Activated T-cell treated with anti-CD3 and anti-CD28 coated beads for 24 hours (primary cell): ENCODE results near the gene CRB1.
"Not testable (repeated sequence)": the region's sequence is repeated elsewhere in the genome, so short reads cannot be mapped to it uniquely, and the experiment has no call there.

Experiments used
- DNase-seq: peaks from one replicate; pipeline ENCODE4 v3.0.0-alpha.2; 2020; ENCODE audit warnings: low read depth

Gene CRB1

DNA sequence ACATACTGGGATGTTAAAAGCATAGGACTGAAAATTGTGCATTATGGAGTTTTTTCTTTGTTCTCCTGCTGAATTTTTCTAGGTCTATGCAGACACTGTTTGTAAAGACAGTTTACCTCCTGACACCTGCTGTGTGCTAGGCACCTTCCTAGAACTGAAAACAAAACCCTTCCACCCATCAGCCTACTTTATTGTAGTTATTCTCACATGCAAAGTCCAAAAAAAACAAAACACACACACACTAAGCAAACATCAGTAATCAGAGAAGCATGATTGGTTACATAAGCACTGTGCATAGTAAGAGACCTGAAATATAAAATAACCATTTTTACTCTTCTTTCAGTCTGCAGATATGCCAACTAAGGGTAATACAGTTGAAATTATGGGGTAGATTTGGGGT is 195.1 kb downstream of the CRB1 start:
- no peak for DNase-seq

DNA sequence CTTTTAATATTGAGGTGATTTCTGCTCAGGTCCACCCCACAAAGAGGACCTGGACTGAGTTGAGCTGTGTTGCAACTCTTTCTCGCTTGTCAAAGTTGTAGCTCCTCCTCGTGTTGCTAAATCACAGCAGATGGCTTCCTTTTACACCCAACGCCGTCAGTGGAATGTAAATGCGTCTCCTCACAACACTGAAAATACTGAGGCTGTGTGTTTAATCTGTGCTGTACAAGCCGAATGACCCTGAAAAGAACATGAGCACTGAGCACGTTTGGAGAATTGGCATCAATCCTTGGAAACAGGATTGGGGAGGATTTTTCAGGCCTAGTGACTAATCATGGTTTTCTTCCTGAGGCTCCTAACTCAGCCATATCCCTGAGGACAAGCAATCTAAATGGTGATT is 196.0 kb downstream of the CRB1 start:
- no peak for DNase-seq

DNA sequence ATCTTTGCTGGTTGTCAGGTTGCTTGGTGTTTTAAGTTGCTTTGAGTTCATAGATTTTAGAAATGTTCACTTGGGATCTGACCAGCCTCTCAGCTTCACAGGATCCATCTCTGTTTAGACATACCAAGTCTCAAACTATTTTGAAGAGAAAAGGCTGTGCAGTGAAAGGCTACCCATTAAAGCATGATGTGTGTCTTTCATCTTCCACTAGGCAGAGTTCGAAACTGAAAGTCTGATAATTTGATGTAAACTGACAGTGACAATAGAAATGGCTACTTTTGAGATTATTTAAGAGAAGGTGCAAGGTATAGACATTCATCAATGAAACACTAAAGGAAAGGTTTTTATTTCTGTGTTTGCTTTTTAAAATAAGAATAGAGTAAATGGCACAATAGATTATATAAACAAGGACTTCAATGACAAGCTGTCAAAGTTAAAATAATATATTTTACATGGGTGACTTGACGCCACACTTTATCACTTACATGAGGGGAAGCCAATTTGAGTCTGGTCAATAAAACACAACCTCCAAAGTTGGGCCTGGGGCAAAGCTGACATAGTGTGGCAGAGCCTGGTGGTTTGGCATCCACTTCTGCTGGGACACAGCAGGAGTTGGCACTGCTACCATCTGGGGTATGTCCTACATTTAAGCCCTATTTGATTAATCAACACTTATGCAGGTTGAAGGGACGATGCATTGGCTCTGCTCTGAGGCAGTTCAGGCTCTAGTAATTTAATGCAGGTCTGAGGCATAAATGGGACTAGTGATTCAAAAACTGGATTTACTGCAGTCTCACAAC is 197.7 kb downstream of the CRB1 start:
- no peak for DNase-seq

DNA sequence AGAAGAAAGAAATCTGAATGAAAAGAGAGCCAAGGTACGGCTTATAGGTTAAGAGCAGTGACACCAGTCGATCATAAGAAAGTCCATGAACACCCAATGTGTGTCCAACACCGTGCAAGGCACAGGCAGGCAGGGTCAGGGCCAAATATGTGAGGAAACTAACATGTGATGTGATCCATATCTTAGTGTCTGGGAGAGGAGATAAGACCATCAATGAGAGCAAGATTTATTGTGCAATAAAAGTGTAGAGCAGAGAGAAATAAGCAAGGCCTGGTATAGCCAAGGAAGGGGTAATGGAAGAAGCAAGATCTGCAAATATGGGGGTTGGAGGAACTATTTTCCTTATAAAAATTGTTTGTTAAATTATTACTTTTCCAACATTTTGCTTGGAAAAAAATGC is 198.8 kb downstream of the CRB1 start:
- no peak for DNase-seq

DNA sequence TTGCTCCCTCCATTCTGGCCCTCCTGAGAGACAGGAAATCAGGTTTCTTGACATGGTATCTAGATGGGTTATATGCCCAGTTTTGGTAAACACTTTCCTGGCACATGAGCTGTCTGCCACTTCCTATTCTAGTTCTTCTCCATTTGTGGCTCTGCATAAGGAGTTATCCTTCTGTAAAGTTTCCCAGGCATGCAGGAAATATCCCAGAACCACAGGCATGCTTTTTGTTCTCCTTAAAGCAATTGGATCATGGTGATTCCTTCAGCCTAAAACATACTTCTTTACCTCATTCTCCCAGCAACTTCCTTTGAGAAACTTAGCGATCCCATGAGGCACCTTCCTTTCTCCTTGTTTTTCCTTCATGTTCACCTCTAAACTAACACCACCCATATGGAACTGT is 199.8 kb downstream of the CRB1 start:
- no peak for DNase-seq

DNA sequence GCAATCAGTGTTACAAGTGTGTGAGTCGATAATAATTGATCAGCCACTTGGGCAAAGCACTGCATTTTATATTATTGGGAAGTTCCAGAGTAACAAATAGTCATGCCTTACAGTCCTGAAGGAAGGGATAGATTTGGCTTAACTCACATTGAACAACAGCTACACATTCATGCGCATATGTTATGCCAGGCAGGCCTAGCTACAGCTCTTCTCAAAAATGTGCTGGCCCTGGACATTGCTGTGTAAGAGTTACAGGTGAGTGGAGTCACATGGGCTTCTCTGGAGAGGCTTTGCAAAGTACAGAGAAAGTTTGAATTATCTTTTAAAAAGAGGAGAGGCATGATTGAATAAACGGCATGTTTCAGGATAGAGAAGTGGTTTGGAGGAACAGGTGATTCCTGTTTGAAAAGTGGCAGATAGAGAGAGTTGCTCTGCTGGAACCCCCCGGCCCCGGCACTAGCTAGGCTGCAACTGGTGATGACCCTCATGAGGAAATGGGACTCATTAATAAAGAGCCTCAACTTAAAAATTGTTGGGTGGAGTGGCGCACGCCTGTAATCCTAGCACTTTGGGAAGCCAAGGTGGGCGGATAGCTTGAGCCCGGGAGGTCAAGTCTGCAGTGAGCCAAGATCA is 200.6 kb downstream of the CRB1 start:
- DNase-seq: no peak

DNA sequence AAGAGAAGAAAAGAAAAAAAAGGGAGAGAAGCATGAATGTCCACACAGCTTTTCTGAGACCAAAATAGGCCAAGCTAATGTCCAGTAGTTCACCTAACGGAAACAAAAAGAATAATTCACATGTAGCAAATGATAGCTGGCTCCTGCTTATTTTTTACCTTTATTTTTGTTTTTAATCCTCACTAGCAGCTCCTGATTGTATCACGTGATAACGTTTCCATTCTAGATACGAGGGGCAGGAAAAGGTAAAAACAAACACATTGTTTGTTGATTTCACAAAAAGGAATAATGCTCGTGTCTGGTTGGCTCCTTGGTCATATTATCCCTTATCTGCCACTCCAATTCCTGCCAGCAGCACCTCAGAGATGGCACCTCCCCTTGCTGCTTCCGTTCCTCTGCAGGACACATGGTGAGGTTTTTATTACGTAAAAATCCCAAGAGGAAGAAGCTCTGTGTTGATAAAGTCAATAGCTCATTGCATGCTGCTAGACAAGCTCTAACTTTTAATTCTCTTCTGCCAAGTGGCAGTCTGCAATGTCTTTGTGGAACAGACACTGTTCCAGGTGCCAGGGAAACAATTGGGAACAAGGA is 201.7 kb downstream of the CRB1 start:
- DNase-seq: no peak

DNA sequence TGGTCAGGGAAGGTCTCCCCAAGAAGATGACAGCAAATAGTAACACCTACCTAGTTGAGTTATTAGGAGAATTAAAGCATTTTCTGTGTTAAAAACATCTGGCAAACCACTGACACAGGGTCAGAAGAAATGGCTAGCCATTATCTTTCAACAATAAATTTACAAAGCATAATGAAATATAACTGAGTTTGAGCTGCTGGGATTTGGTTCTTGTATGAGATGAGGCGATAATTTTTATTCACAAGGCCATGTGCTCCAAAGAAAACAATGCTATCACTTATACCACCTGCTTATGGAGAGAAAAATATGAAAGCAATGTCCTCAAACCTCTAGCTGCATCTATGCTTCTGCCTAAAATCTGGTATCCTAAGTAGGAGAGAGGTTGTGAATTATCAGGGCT is 202.3 kb downstream of the CRB1 start:
- DNase-seq: no peak

DNA sequence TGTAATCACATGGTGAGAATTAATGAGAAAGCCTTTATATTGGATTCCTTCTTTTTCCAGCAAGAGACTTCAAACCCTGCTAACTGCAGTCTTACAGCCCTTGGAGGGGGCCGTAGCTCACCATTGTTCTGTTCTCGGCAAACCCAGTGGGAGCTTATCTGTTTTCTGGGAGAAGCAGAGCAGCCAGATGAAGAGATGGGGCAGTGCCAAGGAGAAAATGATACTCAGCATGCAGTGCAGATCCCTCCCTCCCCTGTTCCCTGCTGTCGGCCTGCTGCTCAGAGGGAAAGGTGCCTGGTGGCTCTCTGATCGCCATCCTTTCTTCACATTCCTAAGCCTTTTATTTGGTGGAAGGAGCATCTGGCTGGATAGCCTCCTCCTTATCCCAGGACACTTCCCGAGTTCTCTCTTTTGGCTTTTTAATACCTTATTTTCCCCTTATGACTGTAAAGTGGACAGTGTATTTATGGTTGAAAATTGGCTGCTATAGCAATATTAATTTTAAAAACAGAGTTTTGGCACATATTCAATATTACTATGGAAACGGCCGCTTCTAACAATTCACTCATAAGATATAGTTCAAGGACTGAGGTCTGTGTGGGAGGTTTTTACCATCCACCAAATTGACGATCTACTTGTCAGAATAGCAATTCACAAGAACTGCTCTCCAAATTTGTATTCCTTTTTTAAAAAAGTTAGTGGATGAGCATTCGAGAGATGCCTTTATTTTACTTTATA is 203.4 kb downstream of the CRB1 start:
- no peak for DNase-seq

DNA sequence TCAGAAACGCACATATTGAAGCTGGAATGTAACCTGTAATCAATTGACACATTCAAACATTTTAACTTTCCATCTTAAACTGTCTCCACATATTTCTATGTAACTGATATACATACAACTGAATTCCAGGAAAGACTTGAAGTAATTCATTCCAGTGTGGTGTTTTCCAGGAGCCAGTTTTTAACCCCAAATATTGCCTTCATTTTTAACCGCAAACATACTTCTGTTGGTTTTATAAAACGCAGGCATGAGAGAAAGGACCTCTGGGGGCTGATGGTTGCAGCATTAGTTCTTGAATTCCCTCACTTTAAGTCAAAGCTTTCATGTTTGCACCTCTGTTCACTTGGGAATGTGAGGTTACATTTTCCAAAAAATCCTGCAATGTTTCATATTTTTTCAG is 204.1 kb downstream of the CRB1 start:
- no peak for DNase-seq

DNA sequence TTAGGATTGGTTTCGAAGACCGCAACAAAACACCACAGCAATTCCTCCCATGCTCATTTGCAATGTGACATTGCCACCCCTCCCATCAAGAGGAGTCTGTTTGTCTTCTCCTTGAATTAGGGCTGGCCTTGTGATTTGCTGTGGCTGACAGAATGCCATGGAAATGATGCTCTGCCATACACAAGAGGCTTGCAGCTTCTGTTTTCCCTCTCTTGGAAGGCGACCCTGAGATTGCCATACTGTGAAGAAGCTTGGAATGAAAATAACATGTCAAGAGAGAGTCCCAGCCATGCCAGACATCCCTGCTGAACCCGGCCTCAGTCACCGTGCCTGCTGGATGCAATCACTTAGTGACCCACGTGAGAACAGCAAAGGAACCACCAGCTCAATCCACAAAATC is 212.4 kb downstream of the CRB1 start:
- no peak for DNase-seq

DNA sequence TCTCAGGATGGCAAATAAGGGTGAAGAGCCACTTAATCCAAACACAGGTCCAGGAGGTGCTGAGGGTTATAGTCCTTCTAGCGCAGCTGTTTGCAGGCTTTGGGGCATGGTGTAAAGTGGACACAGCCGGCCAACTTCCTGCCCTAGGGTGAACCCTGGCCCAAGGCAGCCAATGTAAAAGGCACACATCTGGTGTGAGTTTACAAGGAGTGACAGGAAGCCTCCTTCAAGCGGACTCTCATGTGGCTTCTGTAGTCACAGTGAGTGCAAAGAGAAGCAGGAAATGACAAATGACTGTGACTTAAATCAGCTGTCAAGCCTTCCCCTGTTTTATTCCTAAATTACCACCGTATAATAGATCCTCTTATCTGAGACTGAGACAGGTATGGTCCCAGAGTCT is 213.0 kb downstream of the CRB1 start:
- no peak for DNase-seq

DNA sequence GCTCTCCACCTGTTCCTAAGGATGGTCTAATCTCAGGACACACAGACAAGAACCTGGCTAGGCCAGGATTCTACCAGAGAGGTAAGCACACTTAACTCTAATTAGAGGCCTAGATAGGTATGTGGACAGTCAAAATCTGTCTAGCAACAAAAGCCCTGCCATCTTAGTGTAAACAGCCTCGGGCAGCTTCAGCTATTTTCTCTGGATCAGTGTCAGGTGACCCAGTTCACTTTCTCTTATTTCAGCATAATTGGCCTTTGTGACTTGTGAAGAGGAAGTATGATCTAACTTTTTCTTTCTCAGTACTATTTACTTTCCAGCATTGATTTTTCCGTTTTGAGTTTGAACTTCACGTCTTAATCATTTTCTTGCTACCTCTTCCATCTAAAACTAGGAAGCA is 217.7 kb downstream of the CRB1 start:
- DNase-seq: no peak

DNA sequence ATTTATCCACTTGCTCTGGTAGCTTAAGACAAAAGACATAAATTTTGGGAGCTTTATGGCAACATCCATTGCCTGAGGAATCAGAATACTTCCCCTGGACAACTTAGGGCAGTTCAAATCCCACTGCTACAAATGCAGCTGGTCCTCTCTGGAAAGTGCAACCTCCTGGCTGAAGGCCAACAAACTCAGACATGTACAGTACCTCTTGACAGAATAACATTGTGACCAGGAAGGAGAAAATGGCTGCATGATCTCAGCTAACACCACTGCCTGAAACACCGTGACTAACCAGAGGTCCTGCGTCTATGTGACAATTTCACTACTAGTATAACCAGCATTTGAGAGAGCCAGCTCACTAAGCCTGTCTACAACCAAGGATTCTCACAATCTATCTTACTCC is 218.9 kb downstream of the CRB1 start:
- no peak for DNase-seq

DNA sequence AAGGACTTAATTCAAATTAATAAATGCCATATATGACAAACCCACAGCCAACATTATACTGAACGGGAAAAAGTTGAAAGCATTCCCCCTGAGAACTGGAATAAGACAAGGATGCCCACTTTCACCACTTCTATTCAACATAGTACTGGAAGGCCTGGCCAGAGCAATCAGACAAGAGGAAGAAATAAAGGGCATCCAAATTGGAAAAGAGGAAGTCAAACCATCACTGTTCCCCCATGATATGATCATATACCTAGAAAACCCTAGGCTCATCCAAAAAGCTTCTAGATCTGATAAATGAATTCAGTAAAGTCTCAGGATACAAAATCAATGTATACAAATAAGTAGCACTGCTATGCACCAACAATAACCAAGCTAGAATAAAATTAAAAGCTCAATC is 223.5 kb downstream of the CRB1 start:
- DNase-seq: not testable (repeated sequence)

DNA sequence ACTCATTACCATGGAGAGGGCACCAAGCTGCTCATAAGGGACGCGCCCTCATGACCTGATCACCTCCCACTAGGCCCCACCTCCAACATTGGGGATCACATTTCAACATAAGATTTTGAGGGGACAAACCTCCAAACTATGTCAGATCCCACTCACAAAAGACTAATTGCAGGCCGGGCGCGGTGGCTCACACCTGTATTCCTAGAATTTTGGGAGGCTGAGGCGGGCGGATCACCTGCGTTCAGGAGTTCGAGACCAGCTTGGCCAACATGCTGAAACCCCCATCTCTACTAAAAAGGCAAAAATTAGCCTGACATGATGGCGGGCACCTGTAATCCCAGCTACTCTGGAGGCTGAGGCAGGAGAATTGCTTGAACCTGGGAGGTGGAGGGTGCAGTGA is 228.7 kb downstream of the CRB1 start:
- DNase-seq: no peak

DNA sequence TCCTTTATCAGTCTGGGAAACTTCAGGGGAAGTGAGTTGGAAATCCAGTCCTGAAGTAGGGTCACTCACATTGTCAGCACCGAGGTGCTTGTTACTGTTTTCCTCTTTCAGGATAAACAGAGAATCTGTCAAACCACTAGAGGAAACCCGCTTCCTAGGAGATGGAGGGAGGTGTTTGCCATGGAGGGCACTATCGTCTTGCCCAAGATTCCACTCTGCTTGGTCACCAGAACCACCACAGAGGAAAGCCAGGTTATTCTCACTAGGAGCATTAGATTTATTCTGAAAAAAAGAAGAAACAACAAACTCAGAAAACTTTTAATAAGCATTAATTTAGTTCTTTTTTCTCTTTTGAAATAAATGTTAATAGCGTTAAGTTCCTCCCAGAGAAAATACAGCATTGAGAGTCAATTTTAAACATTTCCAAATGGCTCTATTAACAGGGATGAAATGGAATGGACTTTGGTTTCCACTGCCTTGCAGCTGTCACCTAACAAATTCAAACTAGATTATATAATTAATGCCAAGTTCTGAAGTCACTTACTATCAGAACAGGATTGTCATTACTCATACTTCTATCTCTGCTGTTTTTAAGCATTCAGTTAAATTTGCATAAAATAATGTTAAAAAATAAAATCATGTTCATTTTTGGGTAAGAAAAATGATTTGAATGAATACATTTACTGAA is 242.8 kb downstream of the CRB1 start:
- DNase-seq: no peak

DNA sequence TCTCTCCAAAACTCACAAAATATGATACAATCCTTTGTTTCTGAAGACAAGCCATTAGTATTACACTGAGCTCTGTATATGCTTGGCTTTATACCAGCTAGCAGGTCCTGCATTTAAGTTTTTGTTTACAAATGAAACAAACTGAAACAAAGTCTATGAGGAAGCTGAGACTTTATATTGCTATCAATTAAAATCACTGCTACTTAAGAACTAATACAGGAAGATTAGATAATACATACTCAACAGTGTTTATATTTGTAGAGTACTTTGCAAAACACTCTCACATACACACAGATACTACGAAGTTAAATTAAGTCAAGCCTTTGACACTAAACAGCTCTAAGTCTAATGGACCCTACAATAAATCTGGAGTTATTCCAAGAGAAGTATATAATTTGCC is 247.4 kb downstream of the CRB1 start:
- DNase-seq: no peak

DNA sequence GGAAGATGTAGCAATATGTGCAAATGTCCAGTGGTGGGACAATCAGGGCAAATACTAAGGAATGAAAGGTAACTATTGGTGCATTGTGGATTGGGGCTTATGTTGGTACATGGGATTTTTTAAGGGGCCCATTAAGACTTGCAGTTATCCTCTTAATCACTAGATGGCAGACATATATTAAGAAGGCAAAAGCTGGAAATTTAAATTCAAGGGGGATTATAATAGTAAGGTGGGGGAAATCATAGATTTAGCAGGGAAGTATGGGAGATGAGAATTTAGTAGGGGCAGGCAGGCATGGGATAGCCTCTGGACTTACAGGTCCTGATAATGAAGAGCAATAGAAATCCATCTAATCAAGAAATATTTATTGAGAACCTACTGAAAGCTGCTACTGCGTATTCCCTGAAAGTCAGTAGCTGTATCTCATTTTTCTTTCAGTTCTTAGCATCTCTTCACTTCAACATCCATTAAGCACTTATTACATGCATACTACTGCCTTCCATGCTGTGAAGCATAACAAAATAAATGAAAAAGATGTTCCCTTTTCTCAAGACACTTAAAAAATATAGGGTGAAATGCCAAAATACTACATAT is 251.8 kb downstream of the CRB1 start:
- DNase-seq: no peak

DNA sequence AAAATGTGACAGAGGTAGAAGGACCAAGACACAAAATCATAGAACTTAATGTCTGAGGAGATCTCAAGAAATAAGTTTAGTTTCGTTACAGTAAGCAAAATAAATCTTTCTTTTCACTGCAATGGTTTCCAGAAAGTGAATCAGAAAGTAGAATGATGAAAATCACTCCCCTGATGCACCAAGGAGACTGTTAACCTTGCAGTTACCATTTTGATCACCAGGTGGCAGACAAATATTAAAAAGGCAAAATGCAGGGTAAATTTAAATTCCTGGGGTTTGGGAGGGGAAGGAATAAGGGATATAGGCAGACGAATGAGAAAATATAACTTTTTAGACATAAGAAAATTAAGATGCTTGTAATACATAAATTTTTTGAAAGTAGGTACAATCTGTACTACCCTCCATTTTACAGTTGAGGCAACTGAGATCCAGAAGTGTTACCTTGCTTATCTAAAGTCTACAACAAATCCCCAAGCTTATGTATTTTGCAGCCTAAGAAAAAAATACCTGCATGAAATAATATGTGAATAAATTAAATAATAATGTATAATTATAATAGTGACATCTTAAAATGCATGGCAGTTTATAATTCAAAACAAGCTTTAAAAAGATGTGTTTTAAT is 253.2 kb downstream of the CRB1 start:
- peak; percentile 19 for DNase-seq

DNA sequence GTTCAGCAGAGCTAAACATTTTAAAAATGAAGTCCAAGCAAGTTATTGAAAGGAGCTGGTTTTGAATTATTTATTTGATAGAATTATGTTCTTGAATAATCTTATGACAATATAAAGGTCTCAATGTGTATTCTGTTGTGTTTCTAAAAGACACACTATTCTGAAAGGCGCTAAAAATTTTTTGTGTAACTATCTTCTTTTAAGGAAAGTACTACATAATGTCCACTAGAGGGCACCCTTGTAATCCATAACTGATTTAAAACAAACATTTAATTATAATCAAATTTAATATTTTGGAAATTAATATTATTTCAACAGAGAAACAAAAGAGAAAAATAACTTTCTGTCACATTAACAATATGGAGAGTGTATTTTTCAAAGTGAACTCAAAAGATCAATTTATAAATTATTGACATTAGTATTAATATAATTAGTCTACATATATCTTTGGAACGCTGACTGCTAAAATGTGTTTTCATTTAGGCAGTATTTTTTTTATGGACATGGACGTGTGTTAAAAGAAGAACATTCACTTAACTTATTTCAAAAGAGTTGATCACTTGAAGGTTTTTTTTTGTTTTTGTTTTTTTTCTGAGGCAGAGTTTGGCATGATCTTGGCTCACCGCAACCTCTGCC is 258.8 kb downstream of the CRB1 start:
- no peak for DNase-seq
